NCI-H2196 treated with DMSO at 0.1 percent for 48 hours (cell line): Measurements from ENCODE around the gene SGCE.
"Not testable (repeated sequence)": the region's sequence is repeated elsewhere in the genome, so short reads cannot be mapped to it uniquely, and the experiment has no call there.

ENCODE experiments used
- DNase-seq: peaks from one replicate; lab custom pipeline; 2025; ENCODE audit not compliant: unreplicated experiment; lab: John Stamatoyannopoulos, UW

Gene SGCE, protein sequence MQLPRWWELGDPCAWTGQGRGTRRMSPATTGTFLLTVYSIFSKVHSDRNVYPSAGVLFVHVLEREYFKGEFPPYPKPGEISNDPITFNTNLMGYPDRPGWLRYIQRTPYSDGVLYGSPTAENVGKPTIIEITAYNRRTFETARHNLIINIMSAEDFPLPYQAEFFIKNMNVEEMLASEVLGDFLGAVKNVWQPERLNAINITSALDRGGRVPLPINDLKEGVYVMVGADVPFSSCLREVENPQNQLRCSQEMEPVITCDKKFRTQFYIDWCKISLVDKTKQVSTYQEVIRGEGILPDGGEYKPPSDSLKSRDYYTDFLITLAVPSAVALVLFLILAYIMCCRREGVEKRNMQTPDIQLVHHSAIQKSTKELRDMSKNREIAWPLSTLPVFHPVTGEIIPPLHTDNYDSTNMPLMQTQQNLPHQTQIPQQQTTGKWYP

DNA sequence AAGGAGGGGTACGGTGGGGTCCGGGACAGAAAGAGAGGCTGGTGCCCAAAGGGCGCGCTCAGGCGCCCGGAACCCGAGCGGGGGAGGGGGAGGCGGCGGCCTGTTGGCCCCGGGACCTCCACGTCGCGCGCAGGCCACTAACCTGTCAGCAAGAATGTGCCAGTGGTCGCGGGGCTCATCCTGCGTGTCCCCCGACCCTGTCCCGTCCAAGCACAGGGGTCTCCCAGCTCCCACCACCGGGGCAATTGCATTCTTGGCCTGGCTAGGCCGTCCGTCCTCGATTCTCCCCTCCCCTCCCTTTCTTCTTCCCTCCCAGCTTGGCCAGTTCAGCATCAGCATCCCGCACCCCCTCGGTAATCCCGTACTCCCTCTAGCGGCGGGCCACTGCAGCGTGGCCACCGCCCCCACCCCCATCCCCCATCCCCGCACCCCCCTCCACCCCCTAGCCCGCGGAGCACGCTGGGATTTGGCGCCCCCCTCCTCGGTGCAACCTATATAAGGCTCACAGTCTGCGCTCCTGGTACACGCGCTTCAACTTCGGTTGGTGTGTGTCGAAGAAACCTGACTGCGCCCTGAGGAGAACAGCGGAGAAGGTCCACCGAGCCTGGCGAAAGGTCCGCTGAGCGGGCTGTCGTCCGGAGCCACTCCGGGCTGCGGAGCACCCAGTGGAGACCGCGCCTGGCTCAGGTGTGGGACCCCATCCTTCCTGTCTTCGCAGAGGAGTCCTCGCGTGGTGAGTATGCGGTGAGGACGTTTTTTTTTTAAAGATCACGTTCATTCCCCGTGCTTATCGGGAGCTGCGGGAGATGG is at the start of gene SGCE:
SGCE (minus strand) TSS at position 286 of the 810 bp plus-strand sequence; CDS start at position 251, 35 bp downstream.
- DNase-seq, result peak; percentile 79

DNA sequence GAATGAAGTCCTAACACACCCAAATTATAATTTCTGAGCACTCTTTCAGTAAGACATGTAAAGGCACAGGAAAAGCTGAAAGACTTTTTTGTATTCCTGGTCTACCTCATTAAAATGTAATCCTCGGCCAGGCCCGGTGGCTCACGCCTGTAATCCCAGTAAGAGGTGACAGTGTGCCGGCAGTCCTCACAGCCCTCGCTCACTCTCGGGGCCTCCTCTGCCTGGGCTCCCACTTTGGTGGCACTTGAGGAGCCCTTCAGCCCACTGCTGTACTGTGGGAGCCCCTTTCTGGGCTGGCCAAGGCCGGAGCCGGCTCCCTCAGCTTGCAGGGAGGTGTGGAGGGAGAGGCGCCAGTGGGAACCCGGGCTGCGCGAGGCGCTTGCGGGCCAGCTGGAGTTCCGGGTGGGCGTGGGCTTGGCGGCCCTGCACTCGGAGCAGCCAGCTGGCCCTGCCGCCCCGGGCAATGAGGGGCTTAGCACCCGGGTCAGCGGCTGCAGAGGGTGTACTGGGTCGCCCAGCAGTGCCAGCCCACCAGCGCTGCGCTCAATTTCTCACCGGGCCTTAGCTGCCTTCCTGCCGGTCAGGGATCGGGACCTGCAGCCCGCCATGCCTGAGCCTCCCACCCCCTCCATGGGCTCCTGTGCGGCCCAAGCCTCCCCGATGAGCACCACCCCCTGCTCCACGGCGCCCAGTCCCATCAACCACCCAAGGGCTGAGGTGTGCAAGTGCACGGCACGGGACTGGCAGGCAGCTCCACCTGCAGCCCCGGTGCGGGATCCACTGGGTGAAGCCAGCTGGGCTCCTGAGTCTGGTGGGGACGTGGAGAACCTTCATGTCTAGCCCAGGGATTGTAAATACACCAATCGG is 49.5 kb upstream of the SGCE start:
- DNase-seq, result not testable (repeated sequence)

DNA sequence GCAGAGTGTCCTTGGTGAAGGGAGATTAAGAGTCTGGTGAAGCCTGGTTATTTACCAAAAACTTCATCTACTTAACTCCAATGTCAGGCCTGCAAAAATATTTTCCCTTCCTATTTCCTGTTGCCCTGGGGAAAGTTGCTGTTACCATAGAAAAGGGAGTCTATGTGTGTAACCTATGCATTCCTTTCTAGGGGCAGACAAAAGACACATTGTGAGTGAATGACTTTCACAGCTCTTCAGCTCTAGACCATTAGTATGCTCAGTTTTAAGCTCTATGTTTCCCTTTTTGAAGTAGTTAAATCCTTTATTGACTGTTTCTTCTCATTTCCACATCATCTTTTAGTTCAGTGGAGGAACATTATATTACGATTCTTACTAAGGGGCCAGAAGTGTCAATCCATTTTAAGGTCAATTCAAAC is 45.6 kb upstream of the SGCE start:
- no peak for DNase-seq

DNA sequence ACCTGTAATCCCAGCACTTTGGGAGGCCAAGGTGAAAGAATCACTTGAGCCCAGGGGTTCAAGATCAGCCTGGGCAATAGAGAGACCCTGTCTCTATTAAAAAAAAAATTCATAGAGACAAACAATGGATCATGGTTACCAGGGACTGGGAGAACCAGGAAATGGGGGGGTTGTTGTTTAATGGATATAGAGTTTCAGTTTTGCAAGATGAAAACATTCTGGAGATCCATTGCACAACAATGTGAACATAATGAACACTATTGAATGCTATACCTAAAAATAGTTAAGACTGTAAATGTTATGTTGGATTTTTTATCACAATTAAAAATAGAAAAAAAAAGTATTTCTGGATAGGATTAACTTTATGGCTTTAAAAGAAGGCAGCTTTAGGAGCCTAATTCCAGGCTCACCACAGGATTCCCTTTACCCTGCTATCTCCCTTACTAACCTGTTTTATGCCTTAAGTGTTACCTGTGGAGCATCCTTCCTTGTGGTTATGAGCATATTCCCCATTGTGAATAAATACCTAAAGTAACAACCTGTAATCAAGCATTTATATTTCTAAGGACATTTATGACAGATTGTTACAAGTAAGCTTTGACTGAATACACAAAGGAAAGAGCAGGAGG is 45.1 kb upstream of the SGCE start:
- DNase-seq, result no peak

DNA sequence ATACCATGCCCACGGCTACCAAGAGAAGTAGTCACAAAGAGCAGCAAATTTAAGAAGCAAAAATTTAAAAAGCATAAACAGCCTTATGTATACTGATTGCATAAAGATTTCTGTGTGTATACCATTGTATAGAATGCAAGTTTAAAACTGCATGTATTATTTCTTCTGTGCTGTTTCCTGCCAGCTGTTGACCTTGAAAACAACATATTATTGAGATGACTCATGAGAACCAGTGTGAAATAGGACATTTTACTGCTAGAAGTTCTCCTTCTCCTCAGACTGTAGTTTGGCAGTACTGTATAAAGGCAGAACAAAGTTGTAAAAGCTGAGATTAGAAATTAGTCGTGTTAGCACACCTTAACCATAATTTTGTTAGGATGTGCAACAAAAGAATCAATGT is 42.3 kb upstream of the SGCE start:
- DNase-seq, result no peak

DNA sequence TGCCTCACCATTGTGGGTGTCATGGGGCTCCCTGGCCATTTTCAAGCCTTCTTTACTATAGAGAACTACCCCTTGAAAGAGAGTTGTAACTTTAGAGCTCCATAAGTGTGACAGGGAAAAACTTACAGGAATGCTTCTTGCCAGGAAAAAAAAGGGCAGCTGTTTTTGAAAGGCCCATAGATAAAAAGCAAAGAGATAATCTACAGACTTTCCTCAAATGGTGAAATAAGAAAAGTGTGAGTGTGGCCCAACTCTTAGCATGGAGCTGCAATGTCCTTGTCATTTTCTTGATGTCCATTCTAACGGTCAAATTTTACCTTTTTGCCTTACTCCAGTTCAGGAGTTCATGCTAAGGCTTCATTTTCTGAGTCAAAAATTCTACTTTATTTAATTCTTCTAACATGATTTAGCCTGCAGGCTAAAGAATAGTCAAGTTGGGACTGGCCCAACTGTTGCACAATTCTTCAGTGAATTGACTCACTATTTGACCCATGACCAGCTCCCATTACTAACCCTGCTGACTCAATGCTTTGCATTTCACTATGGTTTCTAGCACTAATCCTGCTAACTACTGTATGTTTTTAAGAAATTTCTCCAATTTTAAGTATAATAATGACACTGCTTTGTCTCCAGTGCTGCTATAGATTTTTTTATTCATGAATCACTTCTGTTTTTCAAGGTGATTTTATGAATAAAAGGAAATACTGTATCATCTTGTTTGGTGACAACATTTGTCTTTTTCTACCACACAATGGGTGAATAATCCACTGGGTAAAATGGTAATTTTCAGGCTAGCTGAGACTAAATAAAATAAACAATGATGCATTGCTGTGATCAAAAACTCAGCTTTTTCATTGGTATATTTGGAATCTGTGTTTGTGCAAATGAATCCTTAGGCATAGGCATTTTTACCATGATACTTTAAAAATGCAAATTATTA is 41.4 kb upstream of the SGCE start:
- no peak for DNase-seq

DNA sequence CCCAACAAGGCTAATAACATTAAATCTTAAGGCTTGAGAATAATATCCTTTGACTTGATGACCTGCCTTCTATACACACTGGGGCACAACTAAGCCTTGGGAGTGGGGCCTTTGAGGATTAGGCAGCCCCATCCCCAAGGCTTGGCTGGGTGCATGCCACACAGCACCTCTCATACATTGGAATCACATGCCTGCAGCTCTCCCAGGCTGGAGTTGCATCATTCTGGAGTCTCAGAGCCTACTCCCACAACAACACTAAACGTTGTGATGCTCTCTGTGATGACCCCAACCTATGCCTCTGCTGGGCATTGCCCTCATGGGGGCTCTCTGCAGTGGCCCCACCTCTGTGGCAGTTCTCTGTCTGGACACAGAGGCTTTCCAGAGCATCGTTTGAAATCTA is 31.9 kb upstream of the SGCE start:
- DNase-seq, result no peak

DNA sequence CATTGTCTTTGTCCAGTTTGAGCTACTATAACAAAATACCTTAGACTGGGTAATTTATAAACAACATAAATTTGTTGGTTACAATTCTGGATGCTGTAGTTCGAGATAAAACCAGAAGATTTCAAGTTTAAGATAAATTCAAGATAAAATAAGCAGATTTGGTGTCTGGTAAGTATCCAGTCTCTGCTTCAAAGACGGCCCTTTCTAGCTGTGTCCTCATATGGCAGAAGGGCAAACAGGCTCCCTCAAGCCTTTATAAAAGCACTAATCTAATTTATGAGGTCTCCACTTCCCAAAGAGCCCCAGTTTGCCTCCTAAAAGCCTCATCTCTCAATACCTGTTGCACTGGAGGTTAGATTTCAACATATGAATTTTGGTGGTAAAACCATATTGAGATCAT is 31.1 kb upstream of the SGCE start:
- DNase-seq, result no peak

DNA sequence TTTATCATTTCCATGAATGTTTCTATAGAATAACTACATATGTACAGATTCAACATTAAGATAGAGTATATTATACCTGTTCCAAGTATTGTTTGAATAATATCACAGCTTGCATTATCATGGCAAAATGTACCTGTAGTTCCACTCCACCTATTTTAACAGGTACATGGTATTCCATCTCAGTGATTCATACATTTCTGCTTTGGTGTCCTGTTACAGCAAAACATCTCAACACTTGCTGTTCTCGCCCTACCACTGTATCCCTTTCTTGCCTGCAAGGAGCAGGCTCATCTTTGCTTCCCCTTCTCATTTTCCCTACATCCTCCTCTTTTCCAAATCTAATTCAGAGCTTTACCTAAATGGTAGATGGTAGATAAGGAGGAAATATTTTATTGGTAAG is 27.1 kb upstream of the SGCE start:
- no peak for DNase-seq

DNA sequence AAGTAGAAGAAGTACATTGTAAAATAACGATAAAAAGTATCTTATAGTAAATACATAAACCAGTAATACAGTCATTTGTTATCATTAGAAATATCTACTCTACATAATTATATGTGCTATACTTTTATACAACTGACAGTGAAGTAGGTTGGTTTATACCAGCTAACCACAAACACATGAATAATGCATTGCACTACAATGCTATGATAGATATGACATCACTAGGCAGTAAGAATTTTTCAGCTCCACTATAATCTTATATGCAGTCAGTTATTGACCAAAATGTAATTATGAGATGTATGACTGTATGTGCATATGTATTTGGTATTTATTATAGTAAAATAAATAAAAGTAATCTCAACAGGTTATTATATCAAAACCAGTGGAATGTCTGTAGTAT is 23.4 kb upstream of the SGCE start:
- no peak for DNase-seq

DNA sequence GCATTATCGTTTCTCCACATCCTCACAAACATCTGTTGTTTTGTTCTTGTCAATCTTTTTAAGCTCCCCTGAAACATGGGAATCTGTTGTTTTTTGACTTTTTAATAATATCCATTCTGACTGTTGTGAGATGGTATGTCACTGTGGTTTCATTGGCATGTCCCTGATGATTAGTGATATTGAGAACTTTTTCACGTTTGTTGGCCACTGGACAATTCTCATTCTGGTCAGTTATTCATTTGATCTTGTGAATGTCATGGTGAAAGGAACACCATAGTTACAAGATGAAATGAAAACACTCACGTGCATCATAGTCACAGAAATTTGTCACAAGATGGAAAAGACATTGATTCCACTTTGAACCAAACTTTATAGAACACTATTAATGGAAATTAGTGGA is 20.5 kb upstream of the SGCE start:
- DNase-seq, result no peak

DNA sequence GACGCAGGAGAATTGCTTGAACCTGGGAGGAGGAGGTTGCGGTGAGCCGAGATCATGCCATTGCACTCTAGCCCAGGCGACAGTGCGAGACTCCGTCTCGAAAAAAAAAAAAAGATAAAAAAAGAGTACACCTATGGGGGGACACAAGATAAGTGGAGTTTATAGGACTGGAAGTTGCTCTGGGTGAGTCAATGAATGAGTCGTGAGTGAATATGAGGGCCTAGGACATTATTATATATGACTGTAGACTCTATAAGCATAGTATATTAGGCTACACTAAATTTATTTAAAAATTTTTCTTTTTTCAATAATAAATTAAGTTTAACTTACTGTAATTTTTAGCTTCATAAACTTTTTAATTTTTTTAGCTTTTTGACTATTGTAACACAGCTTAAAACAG is 19.4 kb upstream of the SGCE start:
- DNase-seq, result no peak

DNA sequence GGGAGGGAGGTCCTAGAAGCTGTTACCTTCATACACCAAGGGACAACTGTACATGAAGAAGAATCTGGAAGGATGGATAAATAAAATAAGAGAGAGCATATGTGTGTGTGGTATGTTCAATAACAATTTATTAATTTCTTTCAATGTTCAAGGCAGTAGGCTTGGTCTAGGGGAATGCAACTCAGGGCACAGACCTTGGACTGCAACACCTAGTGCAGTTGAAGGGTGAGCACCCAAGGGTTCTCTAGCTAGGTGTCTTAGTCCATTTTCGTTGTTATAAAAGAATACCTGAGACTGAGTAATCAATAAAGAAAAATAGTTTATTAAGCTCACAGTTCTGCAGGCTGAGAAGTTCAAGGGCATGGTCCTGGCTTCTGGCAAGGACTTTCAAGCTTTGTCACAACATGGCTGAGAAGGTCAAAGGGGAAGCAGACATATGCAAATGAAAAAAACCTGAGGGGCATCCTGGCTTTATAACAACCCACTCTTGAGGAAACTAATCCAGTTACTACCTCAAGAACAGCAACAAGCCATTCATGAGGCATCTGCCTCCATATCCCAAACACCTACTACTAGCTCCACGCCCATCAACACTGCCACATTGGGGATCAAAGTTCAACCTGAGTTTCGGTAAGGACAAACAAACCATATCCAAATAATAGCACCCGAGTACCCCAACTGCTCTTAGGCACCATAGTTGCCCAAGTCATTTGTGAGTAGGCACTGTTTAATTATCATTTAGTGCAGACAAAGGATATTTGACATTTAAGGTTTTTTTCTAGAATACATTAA is 15.7 kb upstream of the SGCE start:
- no peak for DNase-seq

DNA sequence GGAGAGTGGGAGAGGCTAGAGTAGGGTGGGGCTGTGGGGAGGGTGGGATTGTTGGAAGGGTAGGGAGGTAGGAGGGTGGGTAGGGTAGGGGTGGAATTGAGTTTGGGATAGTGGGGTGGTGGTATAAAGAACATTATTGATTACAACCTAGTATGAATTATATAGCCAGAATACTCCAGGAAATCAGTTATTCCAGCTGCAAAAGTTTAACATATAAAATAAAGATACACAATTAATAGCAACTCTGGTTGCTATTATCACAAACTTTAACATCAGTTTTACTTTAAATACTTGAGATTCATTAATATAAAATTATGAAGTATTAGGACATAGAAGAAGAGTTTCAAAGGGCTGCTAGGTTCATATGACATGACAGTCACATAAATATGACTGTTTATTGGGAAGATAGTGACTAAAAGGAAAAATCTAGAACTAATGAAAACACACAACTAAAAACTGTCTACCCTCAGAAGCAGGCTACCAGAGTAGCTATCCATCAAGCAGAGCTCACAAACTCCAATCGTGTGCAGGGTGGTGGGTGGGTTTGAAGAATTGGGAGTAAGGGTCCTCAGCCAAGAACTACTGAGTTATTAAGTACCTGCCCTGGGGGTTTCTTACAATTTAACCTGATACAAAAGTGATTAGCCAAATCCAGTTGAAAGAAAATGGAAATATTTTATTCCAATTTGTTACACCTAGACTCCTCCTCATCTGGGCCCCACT is 14.0 kb upstream of the SGCE start:
- DNase-seq, result no peak

DNA sequence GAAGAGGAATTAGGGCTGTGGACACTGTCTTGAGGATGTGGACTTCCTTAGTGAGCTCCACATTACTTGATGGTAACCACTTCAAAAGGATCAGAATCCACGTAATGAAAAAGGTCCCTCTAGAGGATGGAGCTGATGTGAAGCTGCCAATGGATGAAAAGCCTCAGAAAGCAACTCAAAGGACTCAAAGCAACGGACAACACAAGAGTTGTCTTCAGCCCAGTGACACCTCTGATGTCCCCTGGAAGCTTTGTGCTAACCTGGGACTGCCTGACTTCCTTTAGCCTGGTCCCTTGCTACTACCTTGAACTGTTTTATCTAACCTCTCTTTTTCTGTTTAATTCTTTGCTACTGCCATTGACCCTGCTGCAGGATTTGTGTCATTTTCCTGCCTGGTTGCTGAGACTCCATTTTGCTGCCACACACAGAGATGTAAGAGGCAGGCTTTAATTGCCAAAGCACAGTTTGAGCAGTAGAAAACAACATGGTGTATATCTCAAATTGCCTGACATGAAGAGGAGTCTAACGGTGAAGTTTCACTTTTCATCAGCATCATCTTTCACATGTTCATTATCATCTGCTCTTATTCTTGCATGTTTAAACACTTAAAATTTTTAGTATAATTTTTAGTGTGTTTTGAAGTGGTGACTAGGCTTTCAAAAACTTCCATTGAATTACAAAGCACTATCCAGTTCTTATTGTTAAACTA is 11.1 kb upstream of the SGCE start:
- DNase-seq, result no peak

DNA sequence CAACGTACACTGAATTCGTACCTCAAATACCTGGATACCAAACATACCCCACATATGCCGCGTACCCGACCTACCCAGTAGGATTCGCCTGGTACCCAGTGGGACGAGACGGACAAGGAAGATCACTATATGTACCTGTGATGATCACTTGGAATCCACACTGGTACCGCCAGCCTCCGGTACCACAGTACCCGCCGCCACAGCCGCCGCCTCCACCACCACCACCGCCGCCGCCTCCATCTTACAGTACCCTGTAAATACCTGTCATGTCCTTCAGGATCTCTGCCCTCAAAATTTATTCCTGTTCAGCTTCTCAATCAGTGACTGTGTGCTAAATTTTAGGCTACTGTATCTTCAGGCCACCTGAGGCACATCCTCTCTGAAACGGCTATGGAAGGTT is 9.5 kb upstream of the SGCE start:
- no peak for DNase-seq

DNA sequence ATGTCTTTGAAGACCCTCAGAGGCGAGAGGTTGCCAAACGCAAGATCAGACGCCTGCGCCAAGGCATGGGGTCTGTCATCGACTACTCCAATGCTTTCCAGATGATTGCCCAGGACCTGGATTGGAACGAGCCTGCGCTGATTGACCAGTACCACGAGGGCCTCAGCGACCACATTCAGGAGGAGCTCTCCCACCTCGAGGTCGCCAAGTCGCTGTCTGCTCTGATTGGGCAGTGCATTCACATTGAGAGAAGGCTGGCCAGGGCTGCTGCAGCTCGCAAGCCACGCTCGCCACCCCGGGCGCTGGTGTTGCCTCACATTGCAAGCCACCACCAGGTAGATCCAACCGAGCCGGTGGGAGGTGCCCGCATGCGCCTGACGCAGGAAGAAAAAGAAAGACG is 8.1 kb upstream of the SGCE start:
- no peak for DNase-seq

DNA sequence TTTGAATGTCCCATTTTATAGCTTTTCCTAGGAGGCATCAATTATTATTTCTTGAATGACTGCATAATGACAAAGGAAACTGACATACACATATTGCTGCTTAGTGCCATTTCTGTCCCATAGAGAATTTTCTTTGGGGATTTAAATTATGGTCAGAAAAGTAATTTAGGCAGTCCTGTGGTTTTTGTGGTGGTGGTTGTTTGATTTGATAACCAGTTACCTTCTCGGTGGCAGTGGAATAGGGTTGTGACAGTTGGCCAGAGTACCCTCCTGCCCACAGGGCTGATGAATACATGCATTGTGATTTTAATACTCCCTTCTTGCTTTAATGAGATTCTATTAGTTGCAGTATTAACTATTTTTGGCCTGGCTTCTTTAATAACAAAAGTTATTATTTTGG is 6.6 kb upstream of the SGCE start:
- no peak for DNase-seq
